Measurements from ENCODE around the gene PRPSAP1.

PRPSAP1 gene

GRCh38 chr17:76378548-76379274 is 25.0 kb upstream of the PRPSAP1 start:
- Mint-ChIP-seq H3K9me3 (no peaks in the 10 kb centered on the region), H3K27me3 (ENCODE audit: low read depth) (no peaks in the 10 kb centered on the region), H3K4me3 (no peak overlapping the region), H3K27ac (no peak overlapping the region), H3K4me1 (ENCODE audit: low read depth) (peaks cover 11% of the 10 kb centered on the region), H3K36me3 (ENCODE audit: low read depth) (no peaks in the 10 kb centered on the region)
- no peak for DNase-seq (ENCODE audit: low spot score)

DNA sequence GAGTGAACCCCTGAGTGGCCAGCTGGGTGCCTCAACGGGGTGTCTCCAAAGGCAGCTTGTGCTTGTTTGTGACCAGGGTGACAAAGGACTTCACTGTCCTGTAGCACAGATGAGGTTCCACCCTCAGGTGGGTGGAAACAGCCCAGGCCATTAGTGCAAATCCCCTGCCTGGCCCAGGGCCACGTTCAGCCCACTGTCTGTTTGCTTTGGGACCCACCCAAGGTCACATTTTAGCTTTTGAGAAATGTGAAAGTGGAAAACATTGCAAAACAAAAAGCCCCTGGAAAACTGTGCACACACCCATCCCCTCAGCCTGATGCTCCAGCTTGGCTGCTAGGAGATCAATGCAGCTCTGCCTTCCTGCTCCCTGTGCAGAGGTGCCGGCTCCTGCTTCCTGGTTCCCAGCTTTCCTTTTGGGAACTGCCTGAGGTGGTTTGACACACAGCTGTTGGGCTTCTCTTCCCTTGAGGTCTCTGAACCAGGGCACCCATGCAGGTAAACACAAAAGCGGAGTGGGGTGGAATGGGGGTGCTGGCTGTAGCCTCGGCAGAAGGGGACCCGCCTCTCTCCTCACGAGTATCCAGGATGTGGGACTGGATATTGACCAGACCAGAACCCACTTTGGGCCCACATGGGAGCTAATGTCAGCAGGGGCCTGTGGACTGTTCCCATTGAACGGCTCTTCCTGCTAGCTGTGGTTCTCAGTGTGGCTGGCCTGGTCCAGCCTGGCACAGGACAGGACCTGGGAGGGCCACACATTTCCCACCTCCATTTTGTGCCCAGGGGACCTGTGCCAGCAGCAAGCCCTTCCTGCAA is 22.8 kb upstream of the PRPSAP1 start:
- Mint-ChIP-seq H3K36me3 (ENCODE audit: low read depth) (no peaks in the 10 kb centered on the region), H3K27me3 (ENCODE audit: low read depth) (no peaks in the 10 kb centered on the region), H3K4me3 (no peak overlapping the region), H3K9me3 (no peaks in the 10 kb centered on the region), H3K27ac (no peak overlapping the region), H3K4me1 (ENCODE audit: low read depth) (peaks cover 6% of the 10 kb centered on the region)
- DNase-seq (ENCODE audit: low spot score), result no peak

- no peaks in the 10 kb centered on the region for H3K9me3 Mint-ChIP-seq
- no peaks in the 10 kb centered on the region for H3K27me3 Mint-ChIP-seq (ENCODE audit: low read depth)
- no peak overlapping the region for H3K4me3 Mint-ChIP-seq
- DNase-seq (ENCODE audit: low spot score), result no peak
- no peaks in the 10 kb centered on the region for H3K36me3 Mint-ChIP-seq (ENCODE audit: low read depth)
- no peaks in the 10 kb centered on the region for H3K4me1 Mint-ChIP-seq (ENCODE audit: low read depth)
- H3K27ac Mint-ChIP-seq, result no peak overlapping the region
Measured at GRCh38 chr17:76371656-76372628, 18.2 kb upstream of the PRPSAP1 start.

- Mint-ChIP-seq H3K4me3 (no peak overlapping the region), H3K36me3 (ENCODE audit: low read depth) (no peaks in the 10 kb centered on the region), H3K27ac (no peak overlapping the region), H3K9me3 (no peaks in the 10 kb centered on the region), H3K27me3 (ENCODE audit: low read depth) (no peaks in the 10 kb centered on the region), H3K4me1 (ENCODE audit: low read depth) (no peaks in the 10 kb centered on the region)
- no peak for DNase-seq (ENCODE audit: low spot score)
Measured at GRCh38 chr17:76370261-76370993, 16.7 kb upstream of the PRPSAP1 start.

DNA sequence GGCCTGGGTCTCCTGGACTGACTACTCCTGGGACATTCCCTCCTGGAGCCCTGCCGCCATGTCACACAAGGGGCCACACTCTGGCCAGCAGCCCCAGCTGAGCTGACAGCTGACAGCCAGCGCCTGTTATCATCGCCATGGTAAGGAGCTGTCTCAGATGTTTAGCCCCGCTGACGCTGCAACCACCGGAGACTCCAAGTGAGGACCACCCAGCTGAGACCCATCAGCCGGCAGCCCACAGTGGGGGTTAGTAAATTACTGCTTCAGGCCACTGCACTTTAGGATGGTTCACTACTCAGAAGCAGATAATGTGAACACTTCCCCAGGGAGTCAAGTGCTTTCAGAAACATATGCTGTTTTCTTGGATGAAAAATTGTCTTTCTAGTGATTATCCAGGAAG is 16.1 kb upstream of the PRPSAP1 start:
- no peaks in the 10 kb centered on the region for H3K9me3 Mint-ChIP-seq
- H3K4me3 Mint-ChIP-seq, result no peak overlapping the region
- no peak overlapping the region for H3K27ac Mint-ChIP-seq
- no peaks in the 10 kb centered on the region for H3K4me1 Mint-ChIP-seq (ENCODE audit: low read depth)
- no peak for DNase-seq (ENCODE audit: low spot score)
- H3K27me3 Mint-ChIP-seq (ENCODE audit: low read depth), result no peaks in the 10 kb centered on the region
- no peaks in the 10 kb centered on the region for H3K36me3 Mint-ChIP-seq (ENCODE audit: low read depth)

DNA sequence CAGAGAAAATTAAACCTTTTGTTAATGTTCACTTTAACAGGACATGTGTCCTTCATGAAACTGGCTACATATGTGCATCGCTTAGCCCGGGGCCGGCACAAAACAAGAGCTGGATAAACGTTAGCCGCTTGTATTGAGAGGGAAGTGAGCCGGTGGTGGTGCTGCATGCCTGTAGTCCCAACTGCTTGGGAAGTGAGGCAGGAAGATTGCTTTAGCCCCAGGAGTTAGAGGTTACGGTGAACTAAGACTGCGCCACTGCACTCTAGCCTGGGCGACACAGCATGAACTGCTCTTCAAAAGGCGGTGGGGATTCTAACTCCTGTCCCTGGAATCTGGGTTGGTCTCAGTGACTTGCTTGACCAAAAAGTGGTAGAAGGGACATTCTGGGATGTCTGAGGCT is 15.7 kb upstream of the PRPSAP1 start:
- H3K4me1 Mint-ChIP-seq (ENCODE audit: low read depth), result no peaks in the 10 kb centered on the region
- DNase-seq (ENCODE audit: low spot score), result no peak
- no peaks in the 10 kb centered on the region for H3K36me3 Mint-ChIP-seq (ENCODE audit: low read depth)
- H3K27me3 Mint-ChIP-seq (ENCODE audit: low read depth), result no peaks in the 10 kb centered on the region
- H3K27ac Mint-ChIP-seq, result no peak overlapping the region
- no peak overlapping the region for H3K4me3 Mint-ChIP-seq
- H3K9me3 Mint-ChIP-seq, result no peaks in the 10 kb centered on the region

DNA sequence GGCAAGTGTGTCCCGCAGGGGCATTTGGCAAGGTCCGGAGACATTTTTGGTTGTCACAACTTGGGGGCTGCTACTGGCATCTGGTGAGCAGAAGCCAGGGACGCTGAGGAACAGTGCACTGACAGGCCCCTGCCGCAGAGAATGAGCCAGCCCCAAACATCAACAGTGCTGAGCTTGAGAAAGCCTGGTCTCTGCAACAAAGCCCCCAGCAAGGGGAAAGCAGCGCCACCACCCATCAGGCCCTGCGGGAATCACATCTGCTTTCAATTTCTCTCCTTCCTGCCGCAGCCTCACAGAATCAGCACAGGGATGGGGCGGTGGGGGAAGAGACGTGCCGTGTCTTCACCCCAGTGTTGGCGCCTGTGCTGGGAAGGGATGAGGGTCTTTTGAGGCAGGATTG is 14.8 kb upstream of the PRPSAP1 start:
- H3K27me3 Mint-ChIP-seq (ENCODE audit: low read depth), result no peaks in the 10 kb centered on the region
- DNase-seq (ENCODE audit: low spot score), result no peak
- H3K36me3 Mint-ChIP-seq (ENCODE audit: low read depth), result no peaks in the 10 kb centered on the region
- no peaks in the 10 kb centered on the region for H3K9me3 Mint-ChIP-seq
- no peak overlapping the region for H3K4me3 Mint-ChIP-seq
- H3K27ac Mint-ChIP-seq, result no peak overlapping the region
- H3K4me1 Mint-ChIP-seq (ENCODE audit: low read depth), result no peaks in the 10 kb centered on the region

GRCh38 chr17:76367642-76368041 is 13.9 kb upstream of the PRPSAP1 start:
- Mint-ChIP-seq H3K27ac (no peak overlapping the region), H3K4me3 (no peak overlapping the region), H3K27me3 (ENCODE audit: low read depth) (no peaks in the 10 kb centered on the region), H3K4me1 (ENCODE audit: low read depth) (no peaks in the 10 kb centered on the region), H3K9me3 (no peaks in the 10 kb centered on the region), H3K36me3 (ENCODE audit: low read depth) (no peaks in the 10 kb centered on the region)
- DNase-seq (ENCODE audit: low spot score), result no peak

DNA sequence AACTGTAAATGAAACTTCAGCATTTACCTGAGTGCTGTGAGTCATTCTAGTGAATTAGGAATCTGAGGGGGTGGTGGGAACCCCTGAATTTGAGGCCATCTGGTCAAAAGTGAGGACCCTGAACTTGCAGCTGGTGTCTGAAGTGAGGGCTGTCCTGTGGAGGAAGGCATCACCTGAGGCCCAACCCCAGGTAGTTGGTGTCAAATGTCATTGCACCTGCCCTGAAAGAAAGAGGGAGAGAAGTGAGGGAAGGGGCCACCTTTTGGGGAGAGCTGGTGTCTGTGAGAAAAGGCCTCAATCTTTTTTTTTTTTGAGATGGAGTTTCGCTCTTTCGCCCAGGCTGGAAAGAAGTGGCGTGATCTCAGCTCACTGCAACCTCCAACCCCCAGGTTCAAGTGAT is 12.5 kb upstream of the PRPSAP1 start:
- Mint-ChIP-seq H3K36me3 (ENCODE audit: low read depth) (no peaks in the 10 kb centered on the region), H3K27me3 (ENCODE audit: low read depth) (no peaks in the 10 kb centered on the region), H3K4me1 (ENCODE audit: low read depth) (no peaks in the 10 kb centered on the region), H3K9me3 (no peaks in the 10 kb centered on the region), H3K27ac (no peak overlapping the region), H3K4me3 (no peak overlapping the region)
- no peak for DNase-seq (ENCODE audit: low spot score)

GRCh38 chr17:76365256-76365903 is 11.7 kb upstream of the PRPSAP1 start:
- Mint-ChIP-seq H3K27me3 (ENCODE audit: low read depth) (peaks cover 2% of the 10 kb centered on the region), H3K4me1 (ENCODE audit: low read depth) (no peaks in the 10 kb centered on the region), H3K4me3 (no peak overlapping the region), H3K9me3 (no peaks in the 10 kb centered on the region), H3K27ac (no peak overlapping the region), H3K36me3 (ENCODE audit: low read depth) (no peaks in the 10 kb centered on the region)
- no peak for DNase-seq (ENCODE audit: low spot score)

GRCh38 chr17:76363107-76363842 is 9.6 kb upstream of the PRPSAP1 start:
- Mint-ChIP-seq H3K9me3 (no peaks in the 10 kb centered on the region), H3K27ac (no peak overlapping the region), H3K36me3 (ENCODE audit: low read depth) (no peaks in the 10 kb centered on the region), H3K4me3 (no peak overlapping the region), H3K27me3 (ENCODE audit: low read depth) (peaks cover 2% of the 10 kb centered on the region), H3K4me1 (ENCODE audit: low read depth) (no peaks in the 10 kb centered on the region)
- no peak for DNase-seq (ENCODE audit: low spot score)

DNA sequence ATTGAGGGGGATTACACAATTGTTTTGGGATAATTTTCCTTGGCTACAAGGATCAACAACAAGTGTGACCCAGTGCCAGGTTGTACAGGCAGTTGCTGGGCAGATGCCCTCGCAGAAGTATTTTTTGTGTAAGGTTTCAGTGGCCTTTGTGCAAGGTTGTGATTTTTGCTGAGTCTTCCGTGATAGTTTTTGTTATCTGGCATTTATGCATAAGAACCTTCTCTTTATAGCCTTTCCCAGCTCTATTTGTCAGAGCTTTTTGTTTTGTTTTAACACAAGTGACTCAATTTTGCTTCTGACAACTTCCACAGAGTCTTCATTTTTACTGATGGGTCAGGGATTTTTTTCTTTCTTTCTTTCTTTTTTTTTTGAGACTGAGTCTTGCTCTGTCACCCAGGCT is 6.7 kb upstream of the PRPSAP1 start:
- DNase-seq (ENCODE audit: low spot score), result no peak
- no peaks in the 10 kb centered on the region for H3K9me3 Mint-ChIP-seq
- no peak overlapping the region for H3K27ac Mint-ChIP-seq
- H3K27me3 Mint-ChIP-seq (ENCODE audit: low read depth), result peaks cover 2% of the 10 kb centered on the region
- no peaks in the 10 kb centered on the region for H3K36me3 Mint-ChIP-seq (ENCODE audit: low read depth)
- no peak overlapping the region for H3K4me3 Mint-ChIP-seq
- peaks cover 1% of the 10 kb centered on the region for H3K4me1 Mint-ChIP-seq (ENCODE audit: low read depth)

All from T-helper 2 cell treated with Interferon-gamma antibody and Interleukin-4, amounts not matched to agents 5 μg/mL and 100 μg/mL, for 36 hours (primary cell).